Neural progenitor cell (in vitro differentiated cells): ENCODE data around the gene RBP5.

Source experiments
- EZH2 ChIP-seq: fragments of 200-600 bp; sonication (generic); IDR thresholded peaks from 2 replicates; pipeline ENCODE4 v1.6.1; 2017; ENCODE audit warnings: antibody characterized with exemption, mild to moderate bottlenecking, moderate library complexity
- EZH2phosphoT487 ChIP-seq: fragments of 200-600 bp; sonication (generic); IDR thresholded peaks from 2 replicates; pipeline ENCODE4 v1.6.1; 2017; ENCODE audit warnings: antibody characterized with exemption
- TF ChIP-seq, protein P1 (sequence below): fragments of 200-600 bp; sonication (generic); IDR thresholded peaks from 2 replicates; pipeline ENCODE4 v1.5.1; 2017; ENCODE audit warnings: antibody characterized with exemption, mild to moderate bottlenecking

DNA sequence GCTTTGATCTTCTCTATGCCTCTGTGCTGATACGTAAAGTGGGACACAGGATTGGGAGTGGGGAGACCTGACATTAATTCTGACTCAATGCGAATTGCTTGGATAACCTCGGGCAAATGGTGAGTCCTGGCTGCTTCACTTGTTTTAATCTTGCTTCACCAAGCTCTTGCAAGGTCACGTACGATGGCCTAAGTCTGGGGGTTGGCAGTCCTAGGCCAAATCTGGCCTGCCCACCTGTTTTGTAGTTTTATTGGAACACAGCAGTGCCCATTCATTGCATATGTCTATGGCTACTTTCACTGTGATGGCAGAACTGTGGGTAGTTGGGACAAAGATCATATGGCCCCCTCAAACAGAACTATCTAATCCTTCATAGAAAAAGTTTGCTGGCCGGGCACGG is 14.9 kb upstream of the RBP5 start:
- TF ChIP-seq, protein P1, sequence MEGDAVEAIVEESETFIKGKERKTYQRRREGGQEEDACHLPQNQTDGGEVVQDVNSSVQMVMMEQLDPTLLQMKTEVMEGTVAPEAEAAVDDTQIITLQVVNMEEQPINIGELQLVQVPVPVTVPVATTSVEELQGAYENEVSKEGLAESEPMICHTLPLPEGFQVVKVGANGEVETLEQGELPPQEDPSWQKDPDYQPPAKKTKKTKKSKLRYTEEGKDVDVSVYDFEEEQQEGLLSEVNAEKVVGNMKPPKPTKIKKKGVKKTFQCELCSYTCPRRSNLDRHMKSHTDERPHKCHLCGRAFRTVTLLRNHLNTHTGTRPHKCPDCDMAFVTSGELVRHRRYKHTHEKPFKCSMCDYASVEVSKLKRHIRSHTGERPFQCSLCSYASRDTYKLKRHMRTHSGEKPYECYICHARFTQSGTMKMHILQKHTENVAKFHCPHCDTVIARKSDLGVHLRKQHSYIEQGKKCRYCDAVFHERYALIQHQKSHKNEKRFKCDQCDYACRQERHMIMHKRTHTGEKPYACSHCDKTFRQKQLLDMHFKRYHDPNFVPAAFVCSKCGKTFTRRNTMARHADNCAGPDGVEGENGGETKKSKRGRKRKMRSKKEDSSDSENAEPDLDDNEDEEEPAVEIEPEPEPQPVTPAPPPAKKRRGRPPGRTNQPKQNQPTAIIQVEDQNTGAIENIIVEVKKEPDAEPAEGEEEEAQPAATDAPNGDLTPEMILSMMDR, result no peak
- no peak for TF ChIP-seq EZH2
- TF ChIP-seq EZH2phosphoT487, result no peak
